DMS79 treated with DMSO at 0.1 percent for 48 hours (cell line): ENCODE measurements around the gene OAS1.
A peak's percentile ranks its signal among the peaks of the same experiment; 100 is the strongest.
"Not testable (repeated sequence)": the region's sequence is repeated elsewhere in the genome, so short reads cannot be mapped to it uniquely, and the experiment has no call there.

Source experiments
- DNase-seq: peaks from one replicate; lab custom pipeline; 2025; lab: John Stamatoyannopoulos, UW

The OAS1 gene

GRCh38 chr12:112900298-112901145 lies 6.2 kb upstream of the OAS1 start:
- peak; percentile 11 for DNase-seq

GRCh38 chr12:112901271-112901670 lies 5.5 kb upstream of the OAS1 start:
- no peak for DNase-seq

GRCh38 chr12:112904571-112904970 lies 2.2 kb upstream of the OAS1 start:
- DNase-seq: no peak

GRCh38 chr12:112905451-112906089 lies 1.2 kb upstream of the OAS1 start:
- no peak for DNase-seq

- DNase-seq: no peak
These were observed 824 bp downstream of the OAS1 start for GRCh38 chr12:112907415-112908157.

GRCh38 chr12:112908548-112908947 lies 1.8 kb downstream of the OAS1 start:
- DNase-seq: no peak

- DNase-seq: no peak
These were observed 2.9 kb downstream of the OAS1 start for GRCh38 chr12:112909693-112910092.

GRCh38 chr12:112913038-112913688 lies 6.4 kb downstream of the OAS1 start:
- DNase-seq: no peak

- DNase-seq: not testable (repeated sequence)
These were observed 7.1 kb downstream of the OAS1 start for GRCh38 chr12:112913888-112914287.

GRCh38 chr12:112916270-112916669 lies 9.5 kb downstream of the OAS1 start:
- DNase-seq: no peak

- no peak for DNase-seq
These were observed 12.4 kb downstream of the OAS1 start for GRCh38 chr12:112919121-112919520.

- DNase-seq: no peak
These were observed 18.2 kb downstream of the OAS1 start for GRCh38 chr12:112924986-112925385.

- DNase-seq: not testable (repeated sequence)
These were observed 19.8 kb downstream of the OAS1 start for GRCh38 chr12:112926416-112927033.

GRCh38 chr12:112927475-112927874 lies 20.7 kb downstream of the OAS1 start:
- no peak for DNase-seq

- DNase-seq: no peak
These were observed 21.2 kb downstream of the OAS1 start for GRCh38 chr12:112927925-112928324.

- DNase-seq: no peak
These were observed 22.2 kb downstream of the OAS1 start for GRCh38 chr12:112928978-112929377.

- DNase-seq: no peak
These were observed 23.0 kb downstream of the OAS1 start for GRCh38 chr12:112929715-112930114.

GRCh38 chr12:112930350-112930749 lies 23.6 kb downstream of the OAS1 start:
- DNase-seq: no peak

GRCh38 chr12:112932485-112933128 lies 25.8 kb downstream of the OAS1 start:
- no peak for DNase-seq

GRCh38 chr12:112933129-112933505 lies 26.4 kb downstream of the OAS1 start:
- DNase-seq: no peak

- DNase-seq: no peak
These were observed 29.5 kb downstream of the OAS1 start for GRCh38 chr12:112936264-112936663.
